Activated CD4-positive, alpha-beta T cell treated with anti-CD3 and anti-CD28 coated beads, Interleukin-2, amount 50 U/mL, for 48 hours (primary cell): ENCODE data around the gene WLS.
"Not testable (repeated sequence)": the region's sequence is repeated elsewhere in the genome, so short reads cannot be mapped to it uniquely, and the experiment has no call there.

Source experiments
- DNase-seq, 2 experiments: peaks; one replicate each; pipeline ENCODE4 v3.0.0-alpha.2; 2020

Gene WLS

DNA sequence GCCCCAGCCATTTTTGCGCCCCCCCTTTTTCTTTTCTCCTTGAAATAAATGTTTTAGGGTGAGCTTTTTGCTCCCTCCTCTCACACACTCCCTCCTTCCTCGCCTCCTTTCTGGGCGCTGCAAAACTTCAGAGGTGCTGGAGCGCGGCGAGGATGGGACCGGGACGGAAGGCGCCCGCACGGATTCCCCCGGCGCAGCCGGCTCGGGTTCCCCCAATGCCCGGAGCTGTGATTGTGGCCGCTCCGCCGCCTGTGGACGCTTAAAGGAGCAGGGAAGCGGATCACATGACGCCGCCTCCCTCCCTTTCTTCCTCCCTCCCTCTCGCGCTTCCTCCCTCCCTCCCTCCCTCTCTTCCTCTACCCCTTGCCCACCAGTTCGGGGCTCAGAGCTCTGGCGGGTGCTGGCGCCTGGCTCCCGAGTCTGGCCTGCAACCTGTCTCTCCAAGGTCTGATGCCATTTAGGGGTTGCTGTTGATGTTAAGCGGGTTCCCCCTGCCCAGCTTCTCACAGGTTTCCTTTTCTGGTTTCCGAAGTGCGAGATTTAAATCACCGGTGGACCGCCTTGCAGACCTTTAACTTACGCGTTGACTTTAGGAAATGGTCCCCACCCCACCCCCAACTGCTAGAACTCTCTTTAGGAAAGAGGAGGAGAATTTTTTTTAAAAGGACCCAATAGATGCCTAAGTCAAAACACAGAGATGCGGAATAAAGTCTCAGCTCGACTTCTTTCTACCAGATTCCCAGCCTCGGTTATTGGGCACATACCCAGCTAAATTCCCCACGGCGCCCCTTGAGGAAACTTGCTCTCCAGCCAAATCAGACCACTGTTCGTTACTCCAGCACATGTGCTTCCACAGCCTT lies at the start of gene WLS:
Gene WLS, minus strand, starts transcription at position 235 of the 860 bp plus-strand sequence. Its CDS starts 224 bp downstream, at position 11.
- no peak for DNase-seq

GRCh38 chr1:68280286-68280685 lies 48.0 kb upstream of the WLS start:
- DNase-seq: no peak

GRCh38 chr1:68279846-68280245 lies 47.5 kb upstream of the WLS start:
- no peak for DNase-seq

DNA sequence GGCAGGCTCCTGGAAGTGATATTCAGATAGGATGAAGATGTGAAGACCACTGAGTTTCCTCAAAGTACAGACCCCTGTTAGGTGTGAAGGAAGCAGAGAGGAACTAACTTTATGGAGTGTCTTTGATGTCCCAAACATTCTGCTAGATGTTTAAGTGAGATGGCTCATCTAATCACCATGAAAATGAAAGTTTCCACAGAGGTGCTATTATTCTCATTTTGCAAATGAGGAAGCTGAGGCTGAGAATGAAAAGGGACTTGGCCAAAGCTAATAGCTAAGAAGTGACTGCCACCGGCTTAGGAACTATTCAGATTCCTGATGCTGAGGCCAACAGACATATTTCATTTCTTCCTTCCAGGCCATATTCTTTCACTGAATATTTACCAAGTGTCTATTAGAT lies 45.9 kb upstream of the WLS start:
- DNase-seq: no peak

- DNase-seq: no peak
Measured at GRCh38 chr1:68276448-68276847, 44.1 kb upstream of the WLS start.

- no peak for DNase-seq
Measured at GRCh38 chr1:68273530-68273929, 41.2 kb upstream of the WLS start.

DNA sequence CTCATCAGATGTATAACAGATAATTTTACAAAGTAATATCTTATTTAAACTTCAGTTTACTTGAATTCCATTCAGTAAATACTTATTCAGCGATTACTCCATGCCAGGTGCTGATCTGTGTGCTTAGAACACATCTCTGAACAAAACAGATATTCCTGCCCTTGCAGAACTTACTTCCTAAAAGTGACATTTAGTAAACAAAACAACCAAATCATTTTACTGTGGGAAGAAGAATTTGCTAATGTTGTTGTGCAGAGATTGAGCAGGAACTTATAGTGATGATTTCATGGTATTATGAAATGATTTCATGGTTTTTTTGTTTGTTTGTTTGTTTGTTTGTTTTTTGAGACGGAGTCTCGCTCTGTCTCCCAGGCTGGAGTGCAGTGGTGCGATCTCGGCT lies 39.3 kb upstream of the WLS start:
- DNase-seq: no peak

- DNase-seq: no peak
Measured at GRCh38 chr1:68270951-68271350, 38.6 kb upstream of the WLS start.

DNA sequence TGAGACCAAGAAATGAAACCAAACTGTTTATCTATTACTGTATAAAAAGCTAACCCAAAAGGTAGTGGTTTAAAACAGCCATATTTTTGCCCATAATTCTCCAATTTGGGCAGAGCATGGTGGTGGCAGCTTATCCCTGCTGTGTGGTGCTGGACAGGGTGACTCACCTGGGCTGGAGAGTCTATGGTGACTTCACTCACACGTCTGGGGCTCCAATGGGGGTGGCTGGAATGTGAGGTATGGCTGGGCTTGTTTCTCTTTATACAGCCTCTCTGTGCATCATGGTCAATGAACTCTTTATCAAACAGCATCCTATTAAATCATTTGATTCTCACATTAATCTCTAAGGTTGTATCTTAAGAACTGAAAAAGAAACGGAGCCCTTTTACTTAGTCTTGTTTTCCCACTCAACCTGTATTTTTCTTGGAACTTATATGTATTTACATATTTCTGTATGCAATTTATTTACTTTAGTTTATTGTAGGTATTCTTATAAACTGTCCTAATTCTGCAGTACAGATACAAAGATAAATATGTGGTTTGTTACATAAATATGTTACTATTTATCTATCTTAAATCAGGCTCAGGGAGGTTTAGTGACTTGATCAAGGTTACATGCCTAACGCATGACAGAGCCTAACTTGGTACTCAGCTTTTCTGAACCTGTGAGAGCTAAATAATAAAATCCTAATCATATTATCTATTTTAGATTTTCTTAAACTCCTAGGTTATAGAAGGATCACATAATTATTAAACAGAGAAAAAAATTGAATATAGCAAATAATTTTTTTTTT lies 37.5 kb upstream of the WLS start:
- DNase-seq: no peak

GRCh38 chr1:68268896-68269483 lies 36.7 kb upstream of the WLS start:
- no peak for DNase-seq

DNA sequence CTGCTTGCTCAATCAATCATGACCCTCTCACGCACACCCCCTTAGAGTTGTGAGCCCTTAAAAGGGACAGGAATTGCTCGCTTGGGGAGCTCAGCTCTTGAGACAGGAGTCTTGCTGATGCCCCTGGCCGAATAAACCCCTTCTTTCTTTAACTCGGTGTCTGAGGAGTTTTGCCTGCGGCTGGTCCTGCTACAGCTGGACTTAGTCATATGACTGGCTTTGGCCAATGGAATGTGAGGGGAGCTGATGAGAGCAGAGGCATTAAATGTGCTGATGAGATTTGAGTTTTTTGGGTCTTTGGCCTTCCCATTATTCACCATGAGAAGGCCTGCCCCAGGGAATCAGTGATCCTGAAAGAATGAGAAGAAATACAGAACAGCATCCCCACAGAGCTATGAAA lies 24.5 kb upstream of the WLS start:
- not testable (repeated sequence) for DNase-seq

- DNase-seq: no peak
Measured at GRCh38 chr1:68255301-68255700, 23.0 kb upstream of the WLS start.

DNA sequence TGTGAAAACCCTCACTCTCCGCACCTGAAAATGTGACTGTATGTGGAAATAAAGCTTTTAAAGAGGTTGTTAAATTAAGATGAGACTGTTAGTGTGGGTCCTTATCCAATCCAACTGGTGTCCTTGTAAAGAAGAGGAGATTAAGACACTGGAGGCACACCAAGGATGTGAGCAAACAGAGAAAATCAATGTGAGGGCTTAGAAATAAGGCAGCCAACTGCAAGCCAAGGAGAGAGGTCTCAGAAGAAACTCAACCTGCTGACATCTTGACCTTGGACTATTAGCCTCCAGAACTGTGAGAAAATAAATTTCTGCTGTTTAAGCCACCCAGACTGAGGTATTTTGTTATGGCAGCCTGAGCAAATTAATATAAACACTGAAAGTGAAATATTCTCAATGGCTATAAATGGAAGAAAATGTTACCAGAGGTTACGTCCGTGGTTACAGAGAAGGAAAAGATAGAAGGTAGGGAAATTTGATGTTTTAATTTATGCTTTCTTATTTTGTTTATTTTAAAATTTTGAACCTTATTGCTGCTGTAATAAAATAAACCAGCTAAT lies 22.4 kb upstream of the WLS start:
- DNase-seq: no peak

- DNase-seq: no peak
Measured at GRCh38 chr1:68237040-68237439, 4.7 kb upstream of the WLS start.

DNA sequence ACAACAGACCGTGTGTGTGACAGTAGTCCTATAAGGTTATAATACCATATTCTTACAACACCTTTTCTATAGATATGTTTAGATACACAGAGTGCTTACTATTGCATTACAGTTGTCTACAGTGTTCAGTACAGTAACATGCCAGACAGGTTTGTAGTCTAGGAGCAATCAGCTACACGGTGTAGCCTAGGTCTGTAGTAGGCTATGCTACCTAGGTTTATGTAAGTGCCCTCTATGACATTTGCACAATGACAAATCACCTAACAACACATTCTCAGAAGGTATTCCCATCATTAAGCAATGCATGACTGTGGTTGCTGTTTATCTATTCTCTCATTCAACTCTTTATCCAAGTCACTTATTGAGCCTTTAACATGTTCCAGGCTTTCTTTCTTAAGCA lies 1.8 kb upstream of the WLS start:
- no peak for DNase-seq

DNA sequence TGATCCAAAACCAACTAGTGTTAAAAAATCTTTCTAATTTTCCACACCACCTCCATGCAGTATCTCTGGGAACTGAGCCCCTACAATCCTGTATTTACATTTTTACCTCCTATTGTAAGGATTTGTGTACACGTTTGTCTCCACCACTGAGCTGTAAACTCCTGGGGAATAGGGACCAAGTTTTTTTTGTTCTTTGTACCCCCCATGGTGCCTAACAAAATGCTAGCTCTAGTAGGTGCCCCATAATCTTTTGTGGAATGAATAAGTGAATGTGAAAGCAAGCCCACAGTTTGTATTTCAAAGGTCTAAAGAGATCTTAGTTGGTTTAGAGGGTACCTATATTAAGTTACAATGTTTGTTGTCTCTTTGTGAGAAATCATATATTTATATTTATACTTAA lies 879 bp upstream of the WLS start:
- DNase-seq: no peak

DNA sequence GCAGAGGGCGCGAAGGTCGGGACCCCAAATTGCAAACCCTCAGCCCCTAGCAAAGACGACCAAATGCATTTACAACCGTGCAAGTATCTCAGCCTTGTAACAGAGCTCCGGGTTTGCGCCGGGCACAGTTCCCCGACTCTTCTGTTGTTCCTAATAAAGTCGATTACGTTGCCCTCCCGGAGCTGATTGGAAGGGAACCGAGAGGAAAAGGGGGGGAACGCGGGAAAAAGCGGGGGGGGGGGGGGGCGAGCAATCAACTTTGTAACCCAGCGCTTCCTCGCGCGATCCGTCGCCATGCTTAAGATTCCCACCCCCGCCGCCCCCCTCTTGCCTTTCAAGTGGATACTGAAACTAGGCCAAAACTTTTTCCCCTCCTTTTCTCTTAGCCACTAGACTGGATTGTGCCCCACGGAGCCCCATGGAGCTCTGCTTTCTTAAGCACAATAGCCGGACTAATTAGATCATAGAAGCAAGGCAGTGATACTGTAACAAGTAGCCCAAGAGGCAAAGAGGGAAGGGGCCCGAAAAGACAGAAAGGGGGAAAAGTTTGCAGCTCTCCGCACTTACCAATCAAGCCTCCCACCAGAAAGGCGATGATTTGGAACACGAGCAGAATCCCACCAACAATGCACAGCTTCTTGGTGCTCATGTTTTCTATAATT lies 565 bp downstream of the WLS start:
- DNase-seq: no peak

GRCh38 chr1:68230901-68231626 lies 1.3 kb downstream of the WLS start:
- no peak for DNase-seq

DNA sequence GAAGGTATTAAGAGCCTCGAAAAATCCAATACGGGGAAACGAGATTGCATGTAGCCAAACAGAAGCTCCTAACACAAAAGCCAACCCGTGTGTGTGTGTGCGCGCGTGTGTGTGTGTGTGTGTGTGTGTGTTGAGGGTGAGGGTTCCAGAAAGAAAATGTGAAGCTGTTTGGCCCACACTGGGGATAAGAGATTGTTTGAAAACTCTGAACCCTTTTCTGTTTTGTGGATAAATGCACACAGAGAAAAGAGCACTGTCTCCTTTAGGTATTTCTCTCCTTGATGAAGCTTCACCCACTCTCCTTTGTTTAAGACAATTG lies 1.9 kb downstream of the WLS start:
- no peak for DNase-seq

DNA sequence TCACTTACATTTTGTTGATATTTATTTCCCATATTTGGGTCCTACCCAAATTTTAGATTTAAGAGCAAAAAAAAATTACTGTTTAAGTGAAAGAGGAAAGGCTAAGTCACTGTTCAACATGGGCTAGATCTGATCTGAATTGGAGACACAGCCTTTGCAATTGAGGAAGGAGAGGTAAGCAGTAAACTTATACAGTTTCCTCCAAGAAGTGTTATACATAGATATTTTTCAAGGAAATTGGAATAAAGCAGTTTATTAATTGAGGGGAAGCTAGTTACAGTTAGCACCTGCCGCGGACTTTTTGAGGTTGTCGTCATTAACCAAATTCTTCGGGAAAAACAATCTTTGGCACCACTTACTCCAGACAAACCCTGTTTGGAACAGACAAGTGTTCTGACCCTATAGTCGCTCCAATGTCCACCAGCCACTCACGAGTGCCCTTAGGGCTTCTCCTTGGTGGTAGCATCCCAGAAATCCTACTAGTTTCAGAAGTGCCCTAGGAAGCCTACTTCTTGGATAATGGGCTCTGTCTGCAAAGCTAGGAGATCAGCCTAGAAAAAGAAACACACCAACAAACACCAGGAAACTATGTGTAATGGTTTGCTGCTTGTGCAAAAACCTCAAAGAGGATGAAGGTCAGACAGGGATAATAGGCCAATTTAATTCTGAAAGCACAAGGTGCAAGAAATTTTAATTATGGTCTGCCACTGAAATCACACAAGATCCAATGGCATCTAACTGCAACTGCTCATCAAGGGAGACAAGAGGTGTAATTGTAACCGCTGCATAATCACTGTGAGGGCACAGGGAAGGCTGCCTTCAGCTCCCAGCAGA lies 2.5 kb downstream of the WLS start:
- no peak for DNase-seq

DNA sequence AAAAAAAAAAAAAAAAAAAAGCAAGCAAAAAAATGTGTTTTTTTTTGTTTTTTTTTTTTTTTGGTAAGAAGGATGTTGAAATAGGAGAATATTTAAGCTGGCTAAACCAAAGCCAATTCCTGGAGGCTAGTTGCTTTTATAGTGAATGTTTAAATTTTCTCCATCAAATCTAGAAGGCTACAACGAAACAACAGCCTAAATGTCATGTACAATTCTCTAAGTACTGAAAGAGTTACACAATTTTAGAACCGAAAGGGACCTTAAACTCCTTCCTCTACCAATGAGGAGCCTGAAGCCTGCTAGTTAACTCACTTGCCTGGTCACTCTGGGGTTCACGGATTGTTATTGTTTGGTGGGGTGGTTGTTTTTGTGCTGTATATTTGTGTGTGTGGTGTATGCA lies 3.5 kb downstream of the WLS start:
- DNase-seq: no peak
